ENCODE data around the gene ABHD12B.

Gene ABHD12B, protein sequence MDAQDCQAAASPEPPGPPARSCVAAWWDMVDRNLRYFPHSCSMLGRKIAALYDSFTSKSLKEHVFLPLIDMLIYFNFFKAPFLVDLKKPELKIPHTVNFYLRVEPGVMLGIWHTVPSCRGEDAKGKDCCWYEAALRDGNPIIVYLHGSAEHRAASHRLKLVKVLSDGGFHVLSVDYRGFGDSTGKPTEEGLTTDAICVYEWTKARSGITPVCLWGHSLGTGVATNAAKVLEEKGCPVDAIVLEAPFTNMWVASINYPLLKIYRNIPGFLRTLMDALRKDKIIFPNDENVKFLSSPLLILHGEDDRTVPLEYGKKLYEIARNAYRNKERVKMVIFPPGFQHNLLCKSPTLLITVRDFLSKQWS

DNA sequence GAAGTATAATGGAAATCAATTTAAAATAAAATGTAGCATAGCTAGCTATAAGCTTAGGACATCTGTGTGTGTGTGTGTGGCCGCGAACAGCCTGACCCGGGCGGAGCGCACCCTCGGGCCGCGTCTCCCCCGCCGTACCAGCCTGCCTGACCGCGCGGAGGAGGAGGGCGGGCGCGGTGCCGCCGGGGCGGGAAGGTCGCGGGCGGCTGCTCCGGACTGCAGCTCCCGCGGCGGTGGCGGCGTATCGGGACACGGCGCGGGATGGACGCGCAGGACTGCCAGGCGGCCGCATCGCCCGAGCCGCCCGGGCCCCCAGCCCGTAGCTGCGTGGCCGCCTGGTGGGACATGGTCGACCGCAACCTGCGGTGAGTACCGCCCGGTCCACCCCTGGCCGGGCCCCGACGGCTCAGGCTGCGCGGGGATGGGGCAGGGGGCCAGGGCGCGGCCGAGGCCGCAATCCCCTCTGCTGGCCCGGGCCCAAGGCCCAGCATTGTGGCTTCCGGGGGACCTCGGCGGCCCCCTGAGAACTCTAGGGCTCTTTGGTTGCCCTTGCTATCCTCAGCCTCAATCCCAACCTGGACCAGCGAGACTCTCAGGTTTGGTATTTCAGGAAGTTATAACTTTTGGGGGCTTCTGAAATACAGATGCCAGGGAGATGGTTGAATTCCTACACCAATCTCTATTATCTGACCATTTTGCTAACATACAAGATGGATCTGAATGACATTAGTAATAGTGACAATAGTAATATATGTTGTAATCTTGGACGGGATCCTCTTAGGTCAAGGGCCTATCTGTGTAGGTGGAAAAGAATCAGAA lies at the start of gene ABHD12B:
ABHD12B (plus strand) TSS at position 140 of the 819 bp plus-strand sequence; CDS start at position 262, 122 bp downstream.
- DNase-seq, result no peak

DNA sequence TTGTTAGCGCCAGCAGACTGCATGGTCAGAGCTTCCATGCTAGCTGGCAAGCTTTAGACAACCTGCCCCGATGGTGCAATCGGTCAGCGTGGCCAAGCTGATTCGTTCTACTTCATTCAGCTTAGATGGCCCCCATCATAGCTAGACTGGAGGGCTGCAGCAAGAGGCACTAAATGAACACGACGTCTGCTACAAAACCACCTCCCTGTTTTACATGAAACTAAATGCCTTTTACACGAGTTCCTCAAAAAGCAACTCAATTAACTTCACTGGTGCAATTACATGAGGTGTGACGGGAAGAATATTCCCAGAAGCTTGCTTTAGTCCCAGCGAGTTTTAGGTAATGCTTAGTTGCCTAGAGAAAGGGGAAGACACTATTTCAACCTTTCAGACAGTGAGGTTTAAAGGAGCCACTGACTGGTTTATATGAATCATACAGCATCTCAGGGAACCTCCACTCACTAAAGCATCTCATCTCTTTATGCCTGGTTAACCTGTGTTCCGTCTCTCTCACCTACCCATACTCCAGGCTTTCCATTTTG lies 49.3 kb upstream of the ABHD12B start:
- DNase-seq, result no peak

DNA sequence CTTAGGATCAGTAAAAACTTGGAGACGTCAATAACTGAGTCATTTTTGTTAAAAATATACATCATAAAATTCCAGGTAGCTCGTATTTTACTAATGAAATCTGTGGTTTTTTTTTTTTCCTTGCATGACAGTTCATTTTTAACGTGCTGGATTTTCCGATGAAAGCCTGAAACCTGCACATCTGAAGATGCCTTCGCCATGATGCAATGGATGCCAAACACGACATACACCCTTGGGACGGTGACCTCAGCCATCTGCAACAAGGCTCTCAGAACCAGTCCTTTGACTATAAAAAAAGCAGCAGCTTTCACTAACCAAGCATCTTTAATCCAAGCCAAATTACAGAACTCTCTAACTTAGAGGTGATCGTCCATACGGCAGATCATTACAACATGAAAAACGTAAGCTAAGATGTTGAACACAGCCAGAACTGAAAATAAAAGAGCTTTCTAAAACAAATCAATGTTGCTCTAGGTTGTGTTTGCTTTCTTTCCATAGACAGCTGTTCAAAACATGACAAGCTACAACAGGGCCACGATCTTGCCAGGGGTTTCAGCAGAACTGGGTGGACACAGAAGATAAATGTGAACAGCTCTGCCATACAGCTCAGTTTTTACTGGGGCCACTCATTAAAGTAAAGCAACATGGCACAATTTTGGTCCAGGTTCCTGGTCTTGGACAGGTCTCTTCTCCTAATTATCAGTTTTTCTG lies 48.6 kb upstream of the ABHD12B start:
- no peak for DNase-seq

DNA sequence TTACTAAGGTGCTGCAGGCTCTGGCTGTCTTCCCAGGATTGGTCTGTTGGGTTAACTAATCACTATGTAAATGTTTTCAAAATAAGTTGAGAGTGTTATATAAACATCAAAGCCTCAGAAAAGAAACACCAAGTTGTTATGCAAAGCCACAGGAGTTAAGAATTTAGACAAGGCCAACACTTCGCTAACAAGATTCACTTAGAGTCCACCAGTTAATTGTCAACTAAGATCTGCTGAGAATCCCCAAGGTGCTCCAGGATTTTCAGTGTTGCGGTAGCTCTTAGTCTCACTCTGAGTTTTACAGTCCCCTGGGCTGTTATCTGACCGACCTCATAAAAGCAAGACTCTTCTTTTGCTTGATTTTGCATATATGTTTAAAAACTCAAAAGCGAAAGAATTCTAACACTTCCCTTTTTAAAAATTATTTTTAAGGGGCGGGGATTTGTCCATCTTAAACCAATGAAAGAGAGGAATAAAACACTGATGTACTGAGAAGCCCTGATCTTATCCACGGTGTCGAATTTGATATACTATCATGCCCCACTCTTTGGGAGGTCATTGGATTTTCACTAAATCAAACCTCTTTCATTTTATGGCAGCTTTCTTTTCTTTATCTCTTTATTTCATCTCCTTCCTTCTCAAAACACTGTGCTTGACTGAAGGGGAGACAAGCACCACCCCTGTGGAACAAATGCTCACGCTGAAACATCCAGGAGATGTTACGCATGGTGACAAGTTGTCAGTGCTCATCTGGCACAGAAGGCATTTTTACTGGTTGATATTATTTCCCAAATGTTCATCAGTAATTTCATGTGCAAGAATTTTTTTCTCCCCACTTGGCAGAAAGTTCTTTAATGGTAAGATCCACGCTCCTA lies 47.9 kb upstream of the ABHD12B start:
- no peak for DNase-seq

DNA sequence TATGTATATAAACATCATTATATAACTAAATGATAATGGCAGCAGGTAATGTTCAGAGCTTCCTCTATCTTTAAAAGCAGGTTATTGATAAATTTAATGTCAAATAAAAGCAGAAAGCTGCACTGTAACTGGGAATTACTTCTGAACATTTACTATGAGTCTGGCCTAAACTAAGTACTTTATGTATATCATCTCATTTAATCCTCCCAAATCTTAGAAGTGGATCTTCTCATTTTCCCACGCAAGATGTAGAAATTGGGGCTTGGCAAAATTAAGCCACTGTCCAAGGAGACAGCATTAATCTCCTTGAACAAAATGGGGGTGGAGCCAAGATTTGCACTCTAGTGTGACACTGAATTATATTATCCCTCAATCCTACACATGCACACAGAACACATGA lies 46.5 kb upstream of the ABHD12B start:
- no peak for DNase-seq

DNA sequence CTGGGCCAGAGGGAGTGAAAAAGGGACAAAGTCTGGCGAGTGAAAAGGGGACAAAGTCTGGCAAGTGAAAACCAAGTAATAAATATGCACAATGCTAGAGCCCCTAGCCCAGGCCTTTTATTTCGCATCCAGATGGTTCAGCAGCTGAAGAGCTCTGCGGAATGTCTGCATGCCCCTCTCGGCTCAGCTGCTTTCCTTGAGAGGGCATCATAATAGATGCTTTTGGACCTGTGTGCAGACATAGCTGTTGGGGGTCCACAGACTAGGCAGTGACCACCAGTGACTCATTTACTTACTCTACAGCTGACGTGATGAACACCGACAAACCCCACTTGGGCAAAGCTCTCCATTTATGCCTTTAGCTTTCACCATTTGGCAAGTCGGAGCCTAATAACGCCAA lies 45.2 kb upstream of the ABHD12B start:
- DNase-seq, result no peak

DNA sequence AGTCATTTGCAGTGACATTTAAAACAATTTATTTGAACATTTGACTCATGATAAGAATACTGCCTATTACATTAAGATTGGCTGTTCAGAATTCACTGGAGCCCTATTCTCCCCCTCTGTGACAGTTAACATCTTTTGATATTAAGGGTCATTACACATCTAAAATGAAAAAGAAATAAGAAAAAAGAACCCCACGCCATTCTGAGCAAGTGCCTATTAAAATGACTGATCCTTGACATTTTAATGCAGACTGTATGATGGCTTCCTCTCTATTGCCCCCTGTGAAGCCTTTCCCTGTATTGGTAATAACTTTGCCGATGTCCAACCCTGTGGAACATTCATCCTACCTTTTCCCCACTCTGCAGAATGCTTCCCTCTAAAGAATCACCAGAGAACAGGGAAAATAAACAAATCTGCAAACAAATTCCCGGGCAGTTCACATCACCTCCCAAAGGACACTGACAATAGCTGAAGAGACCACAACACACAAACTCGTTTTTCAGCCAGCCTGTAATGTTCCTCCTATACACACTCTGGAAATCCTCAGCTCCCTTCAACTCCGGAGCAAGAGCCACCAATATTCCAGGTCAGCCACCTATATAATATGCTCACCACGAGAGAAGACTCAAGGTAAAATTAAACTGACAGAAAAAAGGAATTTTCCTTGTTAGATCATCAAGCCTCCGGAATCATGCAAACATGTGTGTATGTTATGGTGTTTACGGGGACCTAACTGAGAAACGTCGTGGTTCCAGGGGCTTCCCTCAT lies 42.9 kb upstream of the ABHD12B start:
- no peak for DNase-seq

DNA sequence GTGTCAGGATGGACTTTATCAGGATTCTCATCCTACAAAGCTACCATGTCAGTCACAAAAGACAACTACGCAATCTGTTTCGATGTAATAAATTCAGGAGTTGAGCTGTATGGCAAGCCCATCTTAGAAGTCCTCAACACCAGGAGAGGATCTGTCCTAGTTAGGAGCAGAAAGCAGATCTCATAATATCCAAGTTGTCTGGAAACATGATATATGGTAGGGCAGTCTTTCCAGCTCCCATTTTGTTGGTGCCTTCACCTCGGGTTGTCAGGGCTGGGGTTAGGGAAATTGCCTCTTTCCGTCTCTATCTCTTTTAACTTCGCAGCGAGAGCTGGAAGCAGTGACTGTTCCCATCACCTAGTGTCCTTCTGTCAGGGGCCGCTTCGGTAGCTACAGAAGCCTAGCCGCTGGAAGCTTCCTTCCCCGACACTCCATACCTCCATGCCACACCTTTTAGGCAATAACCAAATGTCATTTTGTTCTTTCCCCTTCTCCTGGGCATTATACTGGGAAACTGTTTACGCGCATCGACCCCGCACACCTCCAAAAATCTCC lies 42.3 kb upstream of the ABHD12B start:
- no peak for DNase-seq

DNA sequence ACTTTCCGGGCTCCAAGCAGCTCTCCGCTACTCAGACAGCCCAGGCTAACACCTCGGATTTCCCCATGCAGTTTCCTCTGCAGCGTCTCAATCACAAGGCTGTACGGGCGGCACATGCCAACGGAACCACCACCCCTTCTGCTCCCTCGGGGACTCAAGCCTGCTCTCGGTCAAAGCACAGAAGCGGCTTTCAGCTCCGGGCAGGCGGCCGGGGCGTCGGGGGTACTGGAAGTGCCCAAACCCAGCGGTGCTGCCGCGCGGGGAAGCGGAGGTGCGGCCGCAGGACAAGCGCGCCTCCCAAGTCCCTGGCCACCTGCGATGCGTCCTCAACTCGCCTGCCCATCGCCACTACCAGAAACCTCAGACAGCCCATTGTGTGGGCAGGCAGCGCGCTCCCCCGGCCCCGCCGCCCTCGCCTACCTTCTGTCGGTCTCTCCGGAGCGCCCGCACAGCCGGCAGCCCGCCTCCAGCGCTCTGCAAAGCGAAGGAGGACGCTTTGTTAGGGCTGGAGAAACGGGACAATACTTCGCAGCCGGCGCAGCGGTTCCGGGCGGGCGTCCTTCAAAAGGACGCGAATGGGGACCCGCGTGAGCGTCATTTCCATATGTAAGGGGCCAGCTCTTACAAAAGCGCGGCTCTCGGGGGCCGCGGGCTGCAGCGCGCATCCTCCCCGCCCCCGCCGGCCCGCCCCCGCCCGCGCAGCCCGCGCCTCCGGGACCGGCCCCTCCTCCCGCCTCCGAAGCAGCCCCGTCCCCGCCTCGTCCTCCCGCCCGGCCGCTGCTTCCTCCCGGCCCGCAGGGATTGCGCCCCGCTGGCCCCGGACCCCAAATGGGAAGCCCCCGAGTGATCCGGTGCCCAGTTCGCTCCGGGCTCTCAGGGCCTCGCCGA lies 41.6 kb upstream of the ABHD12B start:
- peak; percentile 34 for DNase-seq

DNA sequence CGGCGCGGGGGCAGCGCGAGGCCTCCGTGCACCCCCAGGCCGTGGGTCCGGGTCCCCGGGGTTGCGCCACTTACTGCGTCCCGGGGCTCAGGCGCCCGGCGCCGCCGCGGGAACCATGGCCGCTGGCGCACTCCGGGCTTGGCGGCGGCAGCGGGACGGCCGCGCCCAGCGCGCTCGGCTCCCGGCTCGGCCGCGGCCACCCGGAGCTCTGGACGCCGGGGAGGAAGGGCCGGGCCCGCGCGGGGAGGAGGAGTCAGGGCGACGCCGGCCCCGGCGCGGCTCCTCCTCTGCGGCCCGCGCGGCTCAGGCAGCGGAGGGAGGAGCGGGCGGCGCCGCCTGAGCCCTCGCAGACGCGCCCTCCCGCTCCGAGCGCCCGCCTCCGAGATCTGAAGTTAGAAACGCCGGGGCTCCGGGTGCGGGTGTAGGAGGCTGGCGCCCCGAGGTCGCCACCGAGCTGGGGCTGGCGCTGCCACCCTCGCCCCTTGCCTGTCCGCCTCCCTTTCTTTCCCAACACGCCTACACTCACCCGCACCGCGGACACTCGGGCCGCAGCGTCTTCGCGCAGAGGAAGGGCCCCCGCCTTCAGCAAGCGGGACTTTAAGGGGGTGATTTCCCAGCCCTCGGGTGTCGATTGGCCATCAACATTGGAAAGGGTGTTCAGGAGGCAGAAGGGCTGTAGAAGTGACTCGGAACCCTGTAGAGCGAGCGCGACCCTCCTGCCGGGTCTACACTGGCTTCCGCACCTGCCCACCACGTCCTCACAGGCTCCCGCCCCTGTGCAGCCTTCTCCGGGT lies 40.7 kb upstream of the ABHD12B start, which contains the start of gene NIN:
NIN (minus strand) TSS at position 231 of the 794 bp plus-strand sequence. CDS start 9,106 bp downstream, outside the sequence.
- DNase-seq, result peak; percentile 69

DNA sequence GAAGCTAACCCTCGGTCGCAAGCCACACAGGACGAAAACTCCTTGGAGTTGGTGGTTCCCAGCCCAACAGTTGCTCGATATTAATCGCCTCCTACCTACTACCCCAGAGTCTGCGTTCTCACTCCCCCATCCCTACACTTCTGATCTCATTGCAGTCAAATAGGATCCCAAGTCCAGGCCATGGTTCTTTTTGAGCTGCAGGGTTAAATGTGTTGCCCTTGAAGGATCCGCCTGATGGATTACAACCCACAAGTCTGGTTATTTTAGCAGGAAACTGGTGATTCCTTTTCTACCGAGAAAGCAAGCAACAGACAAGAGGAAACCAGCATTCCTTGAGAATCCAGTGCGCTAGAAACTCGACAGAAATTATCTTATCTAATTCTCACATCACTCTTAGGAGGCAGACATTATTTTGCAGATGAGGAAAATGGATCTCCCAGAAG lies 40.1 kb upstream of the ABHD12B start:
- no peak for DNase-seq

DNA sequence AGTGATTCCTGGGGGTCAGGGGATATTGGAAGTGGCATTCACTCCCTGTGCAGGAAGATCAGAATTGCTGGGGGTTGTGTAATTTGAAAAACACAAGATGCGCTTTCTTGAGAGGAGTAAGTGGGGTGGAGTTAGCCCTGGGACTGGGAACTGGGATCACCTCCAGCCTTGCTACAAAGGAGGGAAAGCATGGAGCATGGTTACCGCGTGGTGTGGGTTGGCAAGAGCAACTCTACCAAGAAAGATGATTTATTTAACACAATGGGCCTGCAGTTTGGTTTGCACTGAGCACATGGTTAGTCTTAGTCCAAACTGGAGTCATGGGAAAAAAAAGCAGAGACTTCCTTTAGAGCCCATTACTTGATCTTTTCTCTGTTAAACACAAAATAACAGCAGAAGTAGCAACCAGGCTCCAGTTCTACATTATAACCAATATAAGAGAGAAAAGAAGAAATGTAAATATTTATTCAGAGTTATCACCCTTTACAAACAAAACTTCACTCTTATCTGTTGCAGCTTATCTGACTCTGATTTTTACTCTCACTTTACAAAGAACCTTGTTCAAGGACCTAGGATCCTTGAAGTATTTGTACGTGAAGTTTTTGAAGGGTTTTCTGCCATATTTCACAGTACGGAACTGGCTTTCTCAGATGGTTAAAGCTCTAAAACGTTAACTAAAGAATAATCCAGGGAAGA lies 38.8 kb upstream of the ABHD12B start:
- no peak for DNase-seq

DNA sequence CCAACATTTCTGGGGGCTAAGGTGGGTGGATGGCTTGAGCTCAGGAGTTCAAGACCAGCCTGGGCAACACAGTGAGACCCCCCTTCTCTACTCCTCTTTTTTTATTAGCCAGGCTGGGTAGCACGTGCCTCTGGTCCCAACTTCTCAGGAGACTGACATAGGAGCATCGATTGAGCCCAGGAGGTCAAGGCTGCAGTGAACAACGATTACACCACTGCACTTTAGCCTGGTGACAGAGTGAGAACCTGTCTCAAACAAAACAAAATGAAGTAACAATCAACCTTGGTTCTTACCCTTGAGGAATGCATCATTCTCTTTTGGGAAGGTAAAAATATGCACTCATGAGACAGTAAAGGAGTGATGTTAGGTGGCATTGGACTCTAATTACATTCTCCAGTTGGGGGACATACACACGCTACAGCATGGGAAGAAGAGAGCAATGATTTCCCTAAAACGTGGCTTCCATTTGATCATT lies 37.0 kb upstream of the ABHD12B start:
- DNase-seq, result no peak

DNA sequence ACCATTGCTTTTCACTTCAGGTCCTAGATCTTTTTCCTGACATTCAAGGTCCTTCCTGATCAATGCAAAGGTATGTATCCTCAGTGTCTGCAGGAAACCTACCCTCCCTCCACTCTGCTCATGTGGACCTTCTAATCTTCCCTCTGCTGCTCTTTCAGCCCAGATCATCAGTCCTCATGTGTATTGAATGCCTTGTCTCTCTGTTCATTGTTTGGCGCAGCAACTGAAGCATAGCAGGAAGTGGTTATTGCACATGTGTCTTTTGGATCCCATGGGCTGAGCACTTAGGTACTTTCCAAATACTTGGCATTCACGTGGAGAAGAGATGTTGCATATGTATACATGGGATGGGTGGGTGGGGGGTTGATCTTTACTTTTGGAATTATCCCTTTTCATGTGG lies 36.6 kb upstream of the ABHD12B start:
- DNase-seq, result no peak

DNA sequence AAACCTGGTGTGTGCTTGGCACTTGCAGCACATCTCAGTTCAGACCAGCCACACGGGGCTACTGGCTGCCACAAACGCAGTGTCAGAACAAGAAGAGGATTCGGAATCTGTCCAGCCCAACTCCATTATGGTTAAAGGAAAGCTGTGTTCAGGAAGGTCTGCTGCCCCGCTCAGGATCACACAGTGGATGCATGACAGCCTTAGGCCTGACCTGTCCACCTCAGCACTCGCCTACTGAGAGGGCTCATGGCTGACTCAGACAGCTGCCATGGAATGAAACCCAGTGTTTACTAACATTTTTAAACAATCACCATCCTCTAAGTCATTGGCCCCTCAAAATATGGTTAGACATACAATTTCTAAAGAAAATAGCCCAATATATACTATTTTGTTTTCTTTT lies 35.3 kb upstream of the ABHD12B start:
- DNase-seq, result no peak

DNA sequence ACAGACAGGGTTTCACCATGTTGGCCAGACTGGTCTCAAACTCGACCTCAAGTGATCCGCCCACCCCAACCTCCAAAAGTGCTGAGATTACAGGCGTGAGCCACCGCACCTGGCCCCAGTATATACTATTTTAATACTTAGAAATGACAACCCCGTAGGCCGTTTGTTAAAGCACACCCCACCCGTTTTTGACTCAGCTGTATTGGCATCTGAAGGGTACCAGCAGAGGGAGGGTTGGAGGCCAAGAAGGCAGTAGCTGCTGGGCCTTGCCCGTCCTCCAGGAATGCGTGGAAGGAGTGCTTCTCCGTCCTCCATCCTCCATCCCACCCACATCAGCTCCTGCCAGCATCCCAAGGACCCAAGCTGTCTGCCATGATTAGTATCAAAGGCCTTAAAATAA lies 34.6 kb upstream of the ABHD12B start:
- no peak for DNase-seq

DNA sequence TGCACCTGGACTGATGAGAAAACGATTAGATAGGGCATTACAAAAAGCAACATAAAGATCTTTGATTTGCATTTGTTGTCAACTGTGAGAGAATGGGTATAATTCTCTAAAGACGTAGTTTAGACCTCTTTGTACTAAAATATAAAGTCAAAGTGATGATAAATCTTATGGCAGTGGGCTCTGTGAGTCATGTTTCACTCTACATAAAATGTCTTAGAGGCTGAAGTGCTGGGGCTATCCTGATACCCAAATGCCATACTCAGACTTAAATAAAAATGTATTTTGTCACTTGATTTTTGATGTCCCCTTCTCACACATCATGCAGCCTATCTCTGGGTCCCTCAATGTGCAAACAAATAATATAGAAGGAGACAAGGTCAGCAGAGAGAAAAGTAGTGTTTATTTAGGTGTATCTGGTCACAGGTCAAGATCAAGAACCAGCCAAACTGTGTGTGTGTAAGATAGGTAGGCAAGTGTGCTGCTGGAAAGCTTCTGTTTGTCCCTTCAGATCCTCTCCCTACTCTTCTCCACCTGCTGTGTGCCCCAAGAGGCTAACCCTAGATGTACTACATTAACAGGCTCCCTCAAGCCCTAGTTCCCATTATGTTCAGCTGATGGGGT lies 33.9 kb upstream of the ABHD12B start:
- no peak for DNase-seq

DNA sequence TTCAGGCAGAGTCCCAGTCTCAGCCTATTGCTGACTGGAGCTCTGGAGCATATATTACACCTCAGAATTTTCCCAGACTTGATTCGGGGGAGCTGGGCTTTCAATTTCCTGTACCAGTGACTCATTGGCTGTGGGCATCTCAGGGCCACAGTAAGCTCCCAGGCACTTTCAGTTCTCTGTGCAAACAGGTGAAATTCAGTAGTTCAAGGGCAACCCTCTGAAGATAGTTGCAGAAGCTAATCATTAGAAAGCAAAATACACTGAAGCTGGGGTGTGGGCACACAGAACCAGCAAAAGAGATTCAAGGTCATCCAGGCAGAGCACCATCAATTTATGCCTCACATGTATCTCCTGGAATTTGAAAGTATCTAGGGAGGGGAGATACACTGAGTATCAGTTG lies 32.8 kb upstream of the ABHD12B start:
- DNase-seq, result no peak
